SK-N-SH treated with all-trans-retinoic acid at 6 μM for 48 hours (cell line): ENCODE measurements around the gene EIF6.

Source experiments
- ATAC-seq: fragments of 200-7000 bp; cut with Tn5 transposase; 3 replicates; pipeline ENCODE4 v1.9.1; 2020; ENCODE audit warnings: mild to moderate bottlenecking, moderate library complexity
- ARNTL ChIP-seq: fragments of 450-650 bp; formaldehyde crosslinking; IDR thresholded peaks from 2 replicates; pipeline ENCODE4 v1.5.0; 2020; ENCODE audit warnings: low read depth, mild to moderate bottlenecking, moderate library complexity, borderline replicate concordance
- BACH2 ChIP-seq: fragments of 250-450 bp; sonication (Bioruptor Pico); IDR thresholded peaks from 2 replicates; pipeline ENCODE4 v1.9.0; 2021; ENCODE audit warnings: mild to moderate bottlenecking, borderline replicate concordance
- CREB5 ChIP-seq: fragments of 250-450 bp; sonication (Bioruptor Pico); IDR thresholded peaks from 2 replicates; pipeline ENCODE4 v1.5.1; 2020; ENCODE audit warnings: low read depth, mild to moderate bottlenecking, moderate library complexity
- CSDC2 ChIP-seq: fragments of 250-450 bp; sonication (Bioruptor Pico); IDR thresholded peaks from 2 replicates; pipeline ENCODE4 v1.5.0; 2020; ENCODE audit warnings: mild to moderate bottlenecking, moderate library complexity
- CSRNP3 ChIP-seq: fragments of 250-450 bp; sonication (Bioruptor Pico); IDR thresholded peaks from 2 replicates; pipeline ENCODE4 v1.5.1; 2021; ENCODE audit warnings: mild to moderate bottlenecking, moderate library complexity
- GLIS3 ChIP-seq: fragments of 250-450 bp; sonication (Bioruptor Pico); IDR thresholded peaks from 2 replicates; pipeline ENCODE4 v1.5.0; 2020; ENCODE audit warnings: mild to moderate bottlenecking, moderate library complexity
- ISL1 ChIP-seq: fragments of 250-450 bp; sonication (Bioruptor Pico); IDR thresholded peaks from 2 replicates; pipeline ENCODE4 v2.1.2; 2022; ENCODE audit warnings: mild to moderate bottlenecking, moderate library complexity
- OSR1 ChIP-seq: fragments of 250-450 bp; sonication (Bioruptor Pico); IDR thresholded peaks from 2 replicates; pipeline ENCODE4 v1.8.0; 2022; ENCODE audit warnings: moderate library complexity, mild to moderate bottlenecking, inconsistent platforms
- PATZ1 ChIP-seq: fragments of 250-450 bp; sonication (Bioruptor Pico); IDR thresholded peaks from 2 replicates; pipeline ENCODE4 v1.8.0; 2020; ENCODE audit warnings: mild to moderate bottlenecking, moderate library complexity, borderline replicate concordance
- POU6F1 ChIP-seq: fragments of 250-450 bp; sonication (Bioruptor Pico); IDR thresholded peaks from 2 replicates; pipeline ENCODE4 v1.8.0; 2021; ENCODE audit warnings: low read depth, mild to moderate bottlenecking, moderate library complexity, borderline replicate concordance
- PPARA ChIP-seq: fragments of 250-450 bp; sonication (Bioruptor Pico); IDR thresholded peaks from 2 replicates; pipeline ENCODE4 v1.5.0; 2020; ENCODE audit warnings: mild to moderate bottlenecking, borderline replicate concordance
- RARB ChIP-seq: fragments of 250-450 bp; sonication (Bioruptor Pico); IDR thresholded peaks from 2 replicates; pipeline ENCODE4 v1.8.0; 2021; ENCODE audit warnings: mild to moderate bottlenecking, moderate library complexity
- TCF4 ChIP-seq: fragments of 250-450 bp; sonication (Bioruptor Pico); IDR thresholded peaks from 2 replicates; pipeline ENCODE4 v1.8.0; 2021; ENCODE audit warnings: mild to moderate bottlenecking, moderate library complexity, borderline replicate concordance
- TOX ChIP-seq: fragments of 250-450 bp; sonication (Bioruptor Pico); IDR thresholded peaks from 2 replicates; pipeline ENCODE4 v1.8.0; 2021; ENCODE audit warnings: mild to moderate bottlenecking, moderate library complexity, borderline replicate concordance
- TSHZ2 ChIP-seq: fragments of 250-450 bp; sonication (Bioruptor Pico); IDR thresholded peaks from 2 replicates; pipeline ENCODE4 v1.5.0; 2020; ENCODE audit warnings: mild to moderate bottlenecking, moderate library complexity
- ZC3H10 ChIP-seq: fragments of 250-450 bp; sonication (Bioruptor Pico); IDR thresholded peaks from 2 replicates; pipeline ENCODE4 v1.5.1; 2021; ENCODE audit warnings: mild to moderate bottlenecking, moderate library complexity
- ZFP3 ChIP-seq: fragments of 250-450 bp; sonication (Bioruptor Pico); IDR thresholded peaks from 2 replicates; pipeline ENCODE4 v1.5.0; 2020; ENCODE audit warnings: mild to moderate bottlenecking, moderate library complexity
- ZFP30 ChIP-seq: fragments of 450-650 bp; formaldehyde crosslinking; IDR thresholded peaks from 2 replicates; pipeline ENCODE4 v1.5.0; 2022; ENCODE audit warnings: mild to moderate bottlenecking, moderate library complexity
- ZNF565 ChIP-seq: fragments of 450-650 bp; formaldehyde crosslinking; conservative IDR thresholded peaks from 2 replicates; pipeline ENCODE4 v1.5.0; 2020; ENCODE audit warnings: low read depth, mild to moderate bottlenecking, moderate library complexity
- ZNF8 ChIP-seq: fragments of 450-650 bp; formaldehyde crosslinking; IDR thresholded peaks from 2 replicates; pipeline ENCODE4 v1.5.0; 2020; ENCODE audit warnings: mild to moderate bottlenecking, moderate library complexity

Gene EIF6

GRCh38 chr20:35240811-35241293 lies 43.7 kb downstream of the EIF6 start:
- ATAC-seq = no peak
- TF ChIP-seq OSR1 (CRISPR knock-in tag) (no peak), ZFP3 (CRISPR knock-in tag) (peak; percentile 92), PATZ1 (CRISPR knock-in tag) (no peak), BACH2 (CRISPR knock-in tag) (no peak), TOX (CRISPR knock-in tag) (no peak)

GRCh38 chr20:35240083-35240810 lies 44.3 kb downstream of the EIF6 start:
- no peak for ATAC-seq
- TF ChIP-seq PATZ1 (CRISPR knock-in tag) (no peak), ARNTL (no peak), CSDC2 (CRISPR knock-in tag) (no peak), ZNF565 (CRISPR knock-in tag) (no peak), TCF4 (CRISPR knock-in tag) (no peak), TSHZ2 (CRISPR knock-in tag) (no peak), RARB (CRISPR knock-in tag) (no peak), TOX (CRISPR knock-in tag) (no peak), PPARA (CRISPR knock-in tag) (no peak), ZFP3 (CRISPR knock-in tag) (no peak), CSRNP3 (no peak), ZFP30 (CRISPR knock-in tag) (no peak), ZC3H10 (CRISPR knock-in tag) (no peak), ZNF8 (CRISPR knock-in tag) (no peak), CREB5 (CRISPR knock-in tag) (no peak), GLIS3 (no peak), ISL1 (CRISPR knock-in tag) (no peak), BACH2 (CRISPR knock-in tag) (no peak), OSR1 (CRISPR knock-in tag) (no peak), POU6F1 (no peak)
